ENCODE measurements around the gene PUM1.
"Not testable (repeated sequence)": the region's sequence is repeated elsewhere in the genome, so short reads cannot be mapped to it uniquely, and the experiment has no call there.

PUM1 gene, protein sequence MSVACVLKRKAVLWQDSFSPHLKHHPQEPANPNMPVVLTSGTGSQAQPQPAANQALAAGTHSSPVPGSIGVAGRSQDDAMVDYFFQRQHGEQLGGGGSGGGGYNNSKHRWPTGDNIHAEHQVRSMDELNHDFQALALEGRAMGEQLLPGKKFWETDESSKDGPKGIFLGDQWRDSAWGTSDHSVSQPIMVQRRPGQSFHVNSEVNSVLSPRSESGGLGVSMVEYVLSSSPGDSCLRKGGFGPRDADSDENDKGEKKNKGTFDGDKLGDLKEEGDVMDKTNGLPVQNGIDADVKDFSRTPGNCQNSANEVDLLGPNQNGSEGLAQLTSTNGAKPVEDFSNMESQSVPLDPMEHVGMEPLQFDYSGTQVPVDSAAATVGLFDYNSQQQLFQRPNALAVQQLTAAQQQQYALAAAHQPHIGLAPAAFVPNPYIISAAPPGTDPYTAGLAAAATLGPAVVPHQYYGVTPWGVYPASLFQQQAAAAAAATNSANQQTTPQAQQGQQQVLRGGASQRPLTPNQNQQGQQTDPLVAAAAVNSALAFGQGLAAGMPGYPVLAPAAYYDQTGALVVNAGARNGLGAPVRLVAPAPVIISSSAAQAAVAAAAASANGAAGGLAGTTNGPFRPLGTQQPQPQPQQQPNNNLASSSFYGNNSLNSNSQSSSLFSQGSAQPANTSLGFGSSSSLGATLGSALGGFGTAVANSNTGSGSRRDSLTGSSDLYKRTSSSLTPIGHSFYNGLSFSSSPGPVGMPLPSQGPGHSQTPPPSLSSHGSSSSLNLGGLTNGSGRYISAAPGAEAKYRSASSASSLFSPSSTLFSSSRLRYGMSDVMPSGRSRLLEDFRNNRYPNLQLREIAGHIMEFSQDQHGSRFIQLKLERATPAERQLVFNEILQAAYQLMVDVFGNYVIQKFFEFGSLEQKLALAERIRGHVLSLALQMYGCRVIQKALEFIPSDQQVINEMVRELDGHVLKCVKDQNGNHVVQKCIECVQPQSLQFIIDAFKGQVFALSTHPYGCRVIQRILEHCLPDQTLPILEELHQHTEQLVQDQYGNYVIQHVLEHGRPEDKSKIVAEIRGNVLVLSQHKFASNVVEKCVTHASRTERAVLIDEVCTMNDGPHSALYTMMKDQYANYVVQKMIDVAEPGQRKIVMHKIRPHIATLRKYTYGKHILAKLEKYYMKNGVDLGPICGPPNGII

DNA sequence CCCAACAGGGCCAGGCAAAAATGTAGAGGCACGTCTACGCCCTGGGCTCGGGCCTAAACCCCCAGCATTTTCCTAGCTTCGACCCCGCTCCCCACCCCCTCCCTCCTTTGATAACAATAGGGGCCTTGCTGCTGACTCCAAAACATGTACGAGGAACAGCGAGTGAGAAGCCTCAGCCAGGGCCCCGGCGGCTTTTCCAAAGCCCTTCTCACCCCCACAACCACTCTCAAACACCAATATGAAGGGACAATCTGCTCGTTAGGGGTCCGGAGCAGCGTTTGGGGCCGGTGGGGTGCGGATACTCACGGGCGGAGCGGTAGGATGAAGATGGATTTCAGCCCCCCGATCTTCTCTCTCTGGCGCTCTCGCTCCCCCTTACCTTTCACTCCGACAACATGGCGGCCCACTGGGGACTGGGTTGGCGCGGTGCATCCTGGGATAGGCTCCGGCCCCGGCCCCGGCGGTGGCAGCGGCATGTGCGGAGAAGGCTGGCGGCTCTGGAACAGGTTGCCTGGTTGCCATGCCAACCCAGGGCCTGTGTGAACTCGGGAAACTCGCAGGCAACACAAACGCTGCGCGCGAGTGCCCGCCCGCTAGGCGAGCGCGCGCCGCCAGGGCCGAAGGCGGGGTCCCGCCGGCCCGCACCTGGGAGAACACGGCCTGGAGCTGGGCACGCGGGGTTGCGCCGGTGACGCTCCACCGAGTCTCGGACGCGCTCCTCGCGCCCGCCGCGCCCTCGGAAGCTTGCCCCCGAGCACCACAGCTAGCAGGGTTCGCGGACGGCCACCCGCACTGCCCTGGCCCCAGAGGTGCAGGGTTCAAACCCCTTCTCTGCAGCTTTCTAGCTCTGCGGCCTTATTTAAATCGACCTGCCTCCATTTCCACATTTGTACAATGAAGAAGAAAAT, at the start of gene PUM1:
TSS of gene PUM1 (minus strand) at position 408 of the 908 bp plus-strand sequence. CDS start 6,151 bp downstream, outside the sequence.
- FAIRE-seq, result peak; percentile 76

DNA sequence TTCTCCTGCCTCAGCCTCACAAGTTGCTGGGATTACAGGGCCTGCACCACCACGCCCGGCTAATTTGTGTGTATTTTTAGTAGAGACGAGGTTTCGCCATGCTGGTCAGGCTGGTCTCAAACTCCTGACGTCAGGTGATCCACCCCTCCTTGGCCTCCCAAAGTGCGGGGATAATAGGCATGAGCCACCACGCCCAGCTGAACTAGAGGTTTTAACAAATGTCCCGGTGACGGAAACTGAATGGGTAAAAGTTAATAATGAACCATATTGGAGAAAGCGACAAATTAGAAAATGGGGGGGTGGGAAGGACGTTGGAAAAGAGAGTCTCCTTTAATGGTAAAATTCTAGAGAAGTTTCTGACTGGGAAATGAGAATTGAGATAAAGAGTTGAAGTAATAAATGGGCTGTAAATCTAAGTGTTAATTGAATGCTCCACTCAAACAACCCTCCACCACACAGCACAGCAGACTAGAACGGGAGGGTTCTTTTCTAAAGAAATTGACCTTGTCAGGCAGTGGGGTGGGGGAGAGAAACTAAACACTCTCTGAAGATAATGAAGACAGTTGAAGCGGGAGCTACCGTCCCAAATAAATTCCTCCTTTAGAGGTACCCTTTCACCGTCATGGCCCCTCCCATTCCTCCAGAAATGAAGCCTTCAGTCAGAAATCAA, 46.9 kb upstream of the PUM1 start:
- FAIRE-seq, result no peak

- FAIRE-seq, result no peak
These were observed 45.9 kb upstream of the PUM1 start for GRCh38 chr1:31111290-31111951.

DNA sequence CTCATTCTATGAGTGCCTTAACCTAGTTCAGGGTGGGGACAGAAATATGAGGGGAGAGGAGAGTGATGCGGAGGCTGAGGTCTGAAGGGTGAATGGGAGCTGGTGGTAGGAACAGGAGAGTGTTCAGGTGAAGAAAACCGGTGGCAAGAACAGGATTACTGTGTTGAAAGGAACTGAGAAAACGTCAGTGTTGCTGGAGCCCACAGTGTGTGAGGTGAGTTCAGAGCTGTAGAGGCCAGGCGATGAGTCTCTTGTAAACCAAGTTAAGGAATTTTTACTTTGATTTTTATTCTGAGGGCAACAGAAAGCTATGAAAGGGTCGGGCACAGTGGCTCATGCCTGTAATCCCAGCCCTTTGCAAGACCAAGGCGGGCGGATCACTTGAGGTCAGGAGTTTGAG, 45.3 kb upstream of the PUM1 start:
- no peak for FAIRE-seq

DNA sequence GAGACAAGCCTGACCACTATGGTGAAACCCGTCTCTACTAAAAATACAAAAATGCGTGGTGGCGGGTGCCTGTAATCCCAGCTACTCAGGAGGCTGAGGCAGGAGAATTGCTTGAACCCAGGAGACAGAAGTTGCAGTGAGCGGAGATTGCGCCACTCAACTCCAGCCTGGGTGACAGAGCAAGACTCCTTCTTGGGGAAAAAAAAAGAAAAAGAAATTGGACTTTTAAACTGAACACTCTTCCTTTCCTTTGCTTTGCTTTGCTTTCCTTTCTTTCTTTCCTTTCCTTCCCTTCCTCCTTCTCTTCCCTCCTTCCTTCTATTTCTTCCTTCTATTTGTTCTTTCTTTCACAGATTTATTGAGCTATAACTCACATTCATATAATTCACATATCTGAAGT, 43.3 kb upstream of the PUM1 start:
- no peak for FAIRE-seq

DNA sequence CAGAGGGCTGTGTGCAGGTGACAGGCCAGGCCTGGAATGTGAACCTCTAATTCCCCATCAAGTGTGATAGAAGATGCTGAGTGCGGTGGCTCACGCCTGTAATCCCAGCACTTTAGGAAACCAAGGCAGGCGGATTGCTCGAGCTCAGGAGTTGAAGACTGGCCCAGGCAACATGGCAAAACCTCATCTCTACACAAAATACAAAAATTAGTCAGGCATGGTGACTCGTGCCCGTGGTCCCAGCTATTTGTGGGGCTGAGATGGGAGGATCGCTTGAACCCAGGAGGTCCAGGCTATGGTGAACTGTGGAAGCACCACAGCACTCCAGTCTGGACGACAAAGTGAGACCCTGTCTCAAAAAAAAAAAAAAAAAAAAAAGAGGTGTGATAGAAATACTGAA, 40.1 kb upstream of the PUM1 start:
- FAIRE-seq, result no peak

DNA sequence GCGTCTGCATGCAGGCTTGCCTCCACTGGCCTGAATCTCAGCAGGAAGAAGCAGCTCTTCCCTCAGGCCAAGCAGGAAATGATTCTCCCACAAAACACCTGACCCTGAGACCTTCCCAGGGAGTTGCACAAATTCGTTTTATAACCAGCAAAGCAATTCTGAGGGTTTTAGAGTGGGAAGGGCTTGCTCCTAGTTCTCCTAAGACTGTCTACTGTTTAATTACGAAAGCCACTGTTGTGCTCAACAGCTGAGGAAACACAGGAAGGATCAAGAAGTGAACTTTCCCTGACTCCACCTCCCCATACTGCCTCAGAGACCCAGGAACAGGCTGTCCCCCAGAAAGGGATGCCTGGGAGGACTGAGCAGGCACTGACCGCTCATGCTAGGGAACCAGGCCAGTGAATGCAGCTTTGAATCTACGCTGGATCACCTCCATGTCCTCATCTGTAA, 37.0 kb upstream of the PUM1 start:
- FAIRE-seq, result no peak

- no peak for FAIRE-seq
These were observed 35.6 kb upstream of the PUM1 start for GRCh38 chr1:31101147-31101502.

DNA sequence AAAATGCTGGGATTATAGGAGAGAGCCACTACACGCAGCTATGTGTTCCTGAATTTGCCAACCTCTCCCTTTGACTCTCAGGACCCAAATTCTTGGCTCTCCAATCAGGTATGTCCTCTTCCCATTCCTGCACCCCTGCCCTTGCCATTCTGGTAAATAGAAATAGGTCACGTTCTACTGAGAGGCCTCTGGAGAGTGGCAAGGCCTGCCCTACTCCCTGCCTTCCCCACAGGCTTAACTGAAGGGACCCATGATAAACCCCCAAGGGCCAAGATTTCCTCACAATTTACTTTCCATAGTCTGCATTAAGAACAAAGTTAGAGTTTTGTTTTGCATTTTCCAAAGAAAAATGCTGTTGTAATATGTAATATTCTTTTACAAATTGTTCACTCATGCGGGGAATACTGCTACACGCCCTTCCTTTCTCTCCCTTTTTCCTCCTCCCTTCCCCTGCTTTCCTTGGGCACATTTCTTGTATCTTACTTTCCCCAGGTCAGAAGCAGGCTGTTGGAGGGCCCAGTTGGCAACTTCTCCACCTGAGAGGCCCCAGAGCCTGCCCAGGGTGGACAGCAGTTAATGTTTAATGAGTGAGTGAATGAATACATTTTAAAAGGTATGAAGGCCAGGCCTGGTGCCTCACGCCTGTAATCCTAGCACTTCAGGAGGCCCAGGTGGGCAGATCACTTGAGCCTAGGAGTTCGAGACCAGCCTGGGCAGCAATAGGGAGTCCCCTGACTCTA, 33.9 kb upstream of the PUM1 start:
- FAIRE-seq, result no peak

- no peak for FAIRE-seq
These were observed 30.5 kb upstream of the PUM1 start for GRCh38 chr1:31095985-31096384.

DNA sequence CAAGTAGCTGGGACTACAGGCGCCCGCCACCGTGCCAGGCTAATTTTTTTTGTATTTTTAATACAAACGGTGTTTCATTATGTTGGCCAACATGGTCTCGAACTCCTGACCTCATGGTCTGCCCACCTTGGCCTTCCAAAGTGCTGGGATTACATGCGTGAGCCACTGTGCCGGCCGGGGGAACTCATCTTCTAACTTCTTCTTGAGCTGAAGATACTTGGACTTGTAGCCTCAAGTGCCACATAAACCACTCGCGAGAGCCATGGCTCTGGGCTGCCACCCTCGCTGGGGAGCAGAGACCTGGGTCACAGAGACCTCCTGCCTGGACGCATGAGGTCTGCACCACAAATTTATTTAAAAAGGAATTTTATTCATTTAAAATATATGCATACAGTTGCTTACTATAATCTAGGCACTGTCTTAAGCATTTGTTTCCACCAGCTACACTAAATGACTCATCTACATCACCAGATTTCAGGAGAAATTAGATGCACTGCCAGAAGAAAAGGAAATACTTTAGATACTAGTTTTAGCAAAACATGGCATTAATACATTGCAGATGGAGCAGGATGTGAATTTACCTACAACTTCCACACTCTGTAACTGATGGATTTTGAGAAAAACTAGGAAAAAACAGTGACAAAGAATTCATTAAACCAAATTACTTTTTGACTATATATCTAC, 29.9 kb upstream of the PUM1 start:
- FAIRE-seq, result no peak

- FAIRE-seq, result not testable (repeated sequence)
These were observed 22.6 kb upstream of the PUM1 start for GRCh38 chr1:31088081-31088480.

GRCh38 chr1:31084782-31085569, 19.5 kb upstream of the PUM1 start:
- FAIRE-seq, result no peak

- FAIRE-seq, result no peak
These were observed 16.9 kb upstream of the PUM1 start for GRCh38 chr1:31082385-31082784.

GRCh38 chr1:31073044-31073443, 7.5 kb upstream of the PUM1 start:
- no peak for FAIRE-seq

DNA sequence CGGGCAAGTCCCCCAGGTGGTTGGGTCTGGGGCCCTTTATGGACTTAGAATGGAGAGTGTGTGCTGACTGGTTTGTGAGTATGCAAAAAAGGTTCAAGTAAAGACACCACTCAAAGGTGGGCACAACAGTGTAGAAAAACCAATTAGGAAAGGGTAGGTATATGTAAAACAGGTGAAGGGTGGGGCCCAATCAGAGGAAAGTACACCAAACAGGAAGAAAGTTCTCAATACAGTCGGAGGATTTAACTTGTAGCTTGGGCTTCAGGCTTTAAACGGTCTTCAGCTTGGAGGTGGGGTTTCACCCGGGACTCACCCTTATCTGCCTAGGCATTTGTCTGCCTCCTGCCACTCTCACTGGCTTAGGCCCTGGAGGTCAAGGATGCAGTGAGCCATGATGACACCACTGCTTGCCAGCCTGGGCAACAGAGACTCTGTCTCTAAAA, 6.8 kb upstream of the PUM1 start:
- no peak for FAIRE-seq

GRCh38 chr1:31069392-31069791, 3.9 kb upstream of the PUM1 start:
- FAIRE-seq, result no peak

GRCh38 chr1:31064718-31065309, 703 bp downstream of the PUM1 start:
- FAIRE-seq, result no peak

Measured in G401.6 (cell line).